GM12878 (cell line): ENCODE measurements around the gene PATL1. TPM values are rescaled to one million over a fixed set of nuclear protein-coding genes. Genes with fewer than 3 reads are reported as not detected.

Experiments
- ATAC-seq: fragments of 200-7000 bp; cut with Tn5 transposase; 3 replicates; pipeline ENCODE4 v1.9.1; 2020; ENCODE audit warnings: mild to moderate bottlenecking, moderate library complexity
- BruUV-seq: library from RNA; stranded (reverse); fragments of 400-500 nt; replicated peaks from 2 replicates; lab custom pipeline; 2021; lab: Mats Ljungman, UMichigan
- CTCF ChIA-PET: fragments of 300-600 bp; sonication (Branson Sonifier 250); formaldehyde crosslinking; extraction: SDS; loops from one replicate; lab custom pipeline; 2021; ENCODE audit warnings: inconsistent platforms; lab: Yijun Ruan, JAX
- POLR2A ChIA-PET: fragments of 350-600 bp; formaldehyde crosslinking; extraction: SDS; loops from one replicate; lab custom pipeline; 2021; ENCODE audit warnings: inconsistent platforms; lab: Charles Lee
- RAD21 ChIA-PET: fragments of 300-600 bp; sonication (Branson Sonifier 250); formaldehyde crosslinking; loops from one replicate; lab custom pipeline; 2023; ENCODE audit warnings: antibody characterized with exemption; ENCODE audit not compliant: unreplicated experiment; lab: Charles Lee
- SMC1A ChIA-PET: fragments of 300-600 bp; sonication (Branson Sonifier 250); formaldehyde crosslinking; loops from one replicate; lab custom pipeline; 2023; ENCODE audit not compliant: unreplicated experiment, uncharacterized antibody; lab: Charles Lee
- DNase-seq: peaks from one replicate; pipeline ENCODE4 v3.0.0-alpha.2; 2011; ENCODE audit warnings: low read depth, low spot score
- FAIRE-seq: peaks from 3 replicates; lab custom pipeline; 2011; peaks lifted over from hg19 to GRCh38; lab: Jason Lieb, UNC
- H2AFZ ChIP-seq: 2 replicates; pipeline ENCODE4 v1.6.0; 2011; ENCODE audit warnings: low read depth, low read length, control low read depth; ENCODE audit not compliant: control insufficient read depth
- H3K27ac ChIP-seq: 2 replicates; pipeline ENCODE4 v1.5.1; 2011; ENCODE audit warnings: control low read depth; ENCODE audit not compliant: control insufficient read depth, insufficient read depth
- H3K27me3 ChIP-seq, 2 experiments: replicated peaks in 1 of 2; 2 replicates each; pipeline versions ENCODE4 v1.6.0 to v1.6.1; 2011; ENCODE audit warnings: low read length in 1 of 2; ENCODE audit not compliant: control insufficient read depth in 2 of 2, insufficient read depth in 2 of 2
- H3K36me3 ChIP-seq, 2 experiments: 2 replicates each; pipeline ENCODE4 v1.5.1; 2011; ENCODE audit warnings: low read length in 1 of 2; ENCODE audit not compliant: control insufficient read depth in 2 of 2, insufficient read depth in 2 of 2
- H3K4me1 ChIP-seq: 2 replicates; pipeline ENCODE4 v1.6.1; 2011; ENCODE audit warnings: mild to moderate bottlenecking, low read length, moderate library complexity, mixed read lengths; ENCODE audit not compliant: control insufficient read depth, insufficient read depth
- H3K4me2 ChIP-seq: 2 replicates; pipeline ENCODE4 v1.6.0; 2011; ENCODE audit warnings: control low read depth; ENCODE audit not compliant: control insufficient read depth, insufficient read depth
- H3K4me3 ChIP-seq: fragments of 200-600 bp; sonication (generic); 2 replicates; pipeline ENCODE4 v1.5.1; 2016
- H3K79me2 ChIP-seq: 2 replicates; pipeline ENCODE4 v1.6.0; 2011; ENCODE audit warnings: low read length; ENCODE audit not compliant: control insufficient read depth, insufficient read depth
- H3K9ac ChIP-seq: 2 replicates; pipeline ENCODE4 v1.8.0; 2011; ENCODE audit warnings: low read length, control low read depth, mixed read lengths; ENCODE audit not compliant: control insufficient read depth, insufficient read depth
- H3K9me3 ChIP-seq: replicated peaks from 3 replicates; pipeline ENCODE4 v1.5.1; 2011; ENCODE audit warnings: mild to moderate bottlenecking, low read length; ENCODE audit not compliant: control insufficient read depth, insufficient read depth
- H4K20me1 ChIP-seq: 2 replicates; pipeline ENCODE4 v1.6.0; 2011; ENCODE audit not compliant: control insufficient read depth, insufficient read depth
- CHD4 ChIP-seq: fragments of 200-600 bp; sonication (generic); IDR thresholded peaks from 2 replicates; pipeline ENCODE4 v1.6.1; 2016; ENCODE audit warnings: mild to moderate bottlenecking
- GATAD2B ChIP-seq: fragments of 450-650 bp; conservative IDR thresholded peaks from 2 replicates; pipeline ENCODE4 v1.6.1; 2017; ENCODE audit warnings: low read depth, mild to moderate bottlenecking, moderate library complexity
- KLF5 ChIP-seq: fragments of 450-650 bp; IDR thresholded peaks from 2 replicates; pipeline ENCODE4 v1.6.1; 2014; ENCODE audit warnings: mild to moderate bottlenecking; ENCODE audit not compliant: partially characterized antibody
- MYC ChIP-seq: IDR thresholded peaks from 2 replicates; pipeline ENCODE4 v1.6.1; 2011; ENCODE audit warnings: mild to moderate bottlenecking, low read length, moderate library complexity, inconsistent platforms; ENCODE audit not compliant: insufficient read depth, insufficient replicate concordance, insufficient read length, severe bottlenecking
- NFIC ChIP-seq: IDR thresholded peaks from 2 replicates; pipeline ENCODE4 v1.6.1; 2012; ENCODE audit warnings: low read depth, mild to moderate bottlenecking, inconsistent platforms, low read length, moderate library complexity
- NR2F1 ChIP-seq: fragments of 450-650 bp; conservative IDR thresholded peaks from 2 replicates; pipeline ENCODE4 v1.6.1; 2017; ENCODE audit warnings: mild to moderate bottlenecking
- SREBF1 ChIP-seq: IDR thresholded peaks from 2 replicates; pipeline ENCODE4 v1.6.1; 2012; ENCODE audit warnings: mild to moderate bottlenecking, low read length
- SRF ChIP-seq, 2 experiments: IDR thresholded peaks; 2 replicates each; pipeline ENCODE4 v1.6.1; 2011; ENCODE audit warnings: low read depth in 2 of 2, low read length in 2 of 2, mild to moderate bottlenecking in 1 of 2, moderate library complexity in 1 of 2
- TBL1XR1 ChIP-seq: IDR thresholded peaks from 2 replicates; pipeline ENCODE4 v1.6.1; 2012; ENCODE audit warnings: low read depth, low read length, improper control_type of control experiment
- TCF7 ChIP-seq: IDR thresholded peaks from 2 replicates; pipeline ENCODE4 v1.6.1; 2014; ENCODE audit warnings: antibody characterized with exemption, borderline replicate concordance
- ZNF217 ChIP-seq: fragments of 450-650 bp; IDR thresholded peaks from 2 replicates; pipeline ENCODE4 v1.6.1; 2017; ENCODE audit warnings: antibody characterized with exemption, mild to moderate bottlenecking
- ZZZ3 ChIP-seq: IDR thresholded peaks from 2 replicates; pipeline ENCODE4 v1.6.1; 2011; ENCODE audit warnings: low read depth; ENCODE audit not compliant: control insufficient read depth, insufficient read length
- WGBS: methylation state at CpG from one replicate; pipeline ENCODE4 v1.1.6; 2016; ENCODE audit warnings: low lambda C conversion rate; ENCODE audit not compliant: insufficient replicate concordance, insufficient coverage; ENCODE audit errors: missing lambda C conversion rate; 5-methylcytosine and 5-hydroxymethylcytosine counted together
- in situ Hi-C: fragments of 300-500 bp; cut with MboI; formaldehyde crosslinking; loops from 9 replicates; pipeline ENCODE4 v1.14.3; 2018; ENCODE audit warnings: mixed read lengths
- intact Hi-C: fragments of 100-400 bp; cut with micrococcal nuclease; formaldehyde crosslinking; loops from one replicate; pipeline ENCODE4 v1.14.2; 2022; ENCODE audit not compliant: unreplicated experiment
- polyA plus RNA-seq, 11 experiments: library from polyadenylated mRNA; depleted of rRNA in 4 of 11; unstranded in 6 of 11; stranded (reverse) in 5 of 11; fragments of >200 nt; fragmentation: Nextera tagmentation in 4 of 11; fragmentation: Illumina TruSeq in 1 of 11; extraction: Ambion mirVana in 4 of 11; extraction: Trizol in 1 of 11; gene quantifications; 1 replicate in 1 of 11; 2 replicates in 10 of 11; pipeline versions ENCODE4 v1.2.1 to v1.2.3, GENCODE V29; 2011 to 2016; ENCODE audit warnings: inconsistent platforms in 2 of 11, missing spikeins in 2 of 11, low read depth in 1 of 11
- total RNA-seq, 4 experiments: library from RNA; depleted of rRNA in 3 of 4; stranded (reverse); fragments of >200 nt in 3 of 4; fragmentation: Illumina TruSeq in 1 of 4; extraction: Trizol in 1 of 4; gene quantifications; 2 replicates each; pipeline versions ENCODE4 v1.2.1 to v1.2.3, GENCODE V29; 2013 to 2021
- TF ChIP-seq, protein P1 (sequence below): fragments of 450-650 bp; IDR thresholded peaks from 2 replicates; pipeline ENCODE4 v1.6.1; 2016; ENCODE audit warnings: mild to moderate bottlenecking
- TF ChIP-seq, protein P2 (sequence below): fragments of 450-650 bp; IDR thresholded peaks from 2 replicates; pipeline ENCODE4 v1.6.1; 2016; ENCODE audit warnings: mild to moderate bottlenecking, moderate library complexity, borderline replicate concordance
- TF ChIP-seq, protein P3 (sequence below): IDR thresholded peaks from 2 replicates; pipeline ENCODE4 v1.6.1; 2012; ENCODE audit warnings: mild to moderate bottlenecking, low read depth, low read length

Gene PATL1
- total and polyA plus RNA-seq, 10 of the 15 experiments (the other 5 are each of a cell fraction or from before 2014, with no cell fraction given): 5.3 to 62.0 (median 14.9) TPM

DNA sequence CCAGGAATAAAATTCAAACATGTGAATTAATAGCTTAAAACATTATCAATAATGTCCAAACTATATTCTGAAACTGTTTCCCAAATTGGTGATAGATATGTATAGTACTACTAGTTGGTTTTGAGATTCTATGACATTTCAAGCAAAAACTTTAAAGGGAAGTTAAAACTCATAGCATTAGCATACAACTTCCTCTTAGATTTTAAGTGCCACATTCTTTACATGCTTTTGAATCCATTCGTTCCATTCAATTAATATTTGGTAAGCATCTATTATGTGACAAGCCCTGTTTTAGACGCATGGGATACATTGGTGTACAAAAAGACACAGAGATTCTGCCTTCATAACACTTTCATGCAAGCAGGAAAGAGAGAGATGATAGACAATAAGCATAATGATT lies 8.9 kb downstream of the PATL1 start:
- Histone ChIP-seq H2AFZ (no peak overlapping the region), H3K27me3 (no peaks in the 10 kb centered on the region), H4K20me1 (no peaks in the 10 kb centered on the region), H3K79me2 (peaks cover 35% of the 10 kb centered on the region), H3K9ac (no peak overlapping the region), H3K36me3 (peaks cover 6 to 35% of the 10 kb centered on the region in 2 experiments), H3K27ac (no peak overlapping the region), H3K9me3 (no peaks in the 10 kb centered on the region), H3K4me3 (no peak overlapping the region), H3K4me2 (no peak overlapping the region), H3K4me1 (no peaks in the 10 kb centered on the region)
- DNase-seq (no peak), ATAC-seq (no peak), FAIRE-seq (no peak)
- ChIA-PET POLR2A (no interaction called here), SMC1A (interaction anchor here (0.5 to 1.0 kb wide), 3 partner anchors 14 to 97 kb away, joined by 3 read pairs; no protein-coding TSS in a partner anchor), RAD21 (no interaction called here), CTCF (no interaction called here)
- no TSS peak for BruUV-seq
- in situ Hi-C loops (loop anchor here (25.0 kb wide), 1 partner anchor 1073 kb away; the partner anchor contains the start of genes LPXN and ZFP91), intact Hi-C loops (loop anchor here (10.0 kb wide), 1 partner anchor 445 kb away; the partner anchor contains the start of gene MPEG1)
- 31% methylated on average over 2 of the region's 2 CpGs for WGBS
- TF ChIP-seq SREBF1: no peak
- TF ChIP-seq MYC: no peak
- TF ChIP-seq NR2F1: no peak
- no peak for TF ChIP-seq GATAD2B
- no peak for TF ChIP-seq TCF7
- TF ChIP-seq, protein P1, sequence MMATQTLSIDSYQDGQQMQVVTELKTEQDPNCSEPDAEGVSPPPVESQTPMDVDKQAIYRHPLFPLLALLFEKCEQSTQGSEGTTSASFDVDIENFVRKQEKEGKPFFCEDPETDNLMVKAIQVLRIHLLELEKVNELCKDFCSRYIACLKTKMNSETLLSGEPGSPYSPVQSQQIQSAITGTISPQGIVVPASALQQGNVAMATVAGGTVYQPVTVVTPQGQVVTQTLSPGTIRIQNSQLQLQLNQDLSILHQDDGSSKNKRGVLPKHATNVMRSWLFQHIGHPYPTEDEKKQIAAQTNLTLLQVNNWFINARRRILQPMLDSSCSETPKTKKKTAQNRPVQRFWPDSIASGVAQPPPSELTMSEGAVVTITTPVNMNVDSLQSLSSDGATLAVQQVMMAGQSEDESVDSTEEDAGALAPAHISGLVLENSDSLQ: no peak
- TF ChIP-seq NFIC: no peak
- no peak for TF ChIP-seq KLF5
- no peak for TF ChIP-seq CHD4
- TF ChIP-seq TBL1XR1: no peak
- no peak for TF ChIP-seq SRF (IDR thresholded peaks at IDR 0.05; ENCODE audit: low read depth in 2 of 2, low read length in 2 of 2)
- TF ChIP-seq, protein P2, sequence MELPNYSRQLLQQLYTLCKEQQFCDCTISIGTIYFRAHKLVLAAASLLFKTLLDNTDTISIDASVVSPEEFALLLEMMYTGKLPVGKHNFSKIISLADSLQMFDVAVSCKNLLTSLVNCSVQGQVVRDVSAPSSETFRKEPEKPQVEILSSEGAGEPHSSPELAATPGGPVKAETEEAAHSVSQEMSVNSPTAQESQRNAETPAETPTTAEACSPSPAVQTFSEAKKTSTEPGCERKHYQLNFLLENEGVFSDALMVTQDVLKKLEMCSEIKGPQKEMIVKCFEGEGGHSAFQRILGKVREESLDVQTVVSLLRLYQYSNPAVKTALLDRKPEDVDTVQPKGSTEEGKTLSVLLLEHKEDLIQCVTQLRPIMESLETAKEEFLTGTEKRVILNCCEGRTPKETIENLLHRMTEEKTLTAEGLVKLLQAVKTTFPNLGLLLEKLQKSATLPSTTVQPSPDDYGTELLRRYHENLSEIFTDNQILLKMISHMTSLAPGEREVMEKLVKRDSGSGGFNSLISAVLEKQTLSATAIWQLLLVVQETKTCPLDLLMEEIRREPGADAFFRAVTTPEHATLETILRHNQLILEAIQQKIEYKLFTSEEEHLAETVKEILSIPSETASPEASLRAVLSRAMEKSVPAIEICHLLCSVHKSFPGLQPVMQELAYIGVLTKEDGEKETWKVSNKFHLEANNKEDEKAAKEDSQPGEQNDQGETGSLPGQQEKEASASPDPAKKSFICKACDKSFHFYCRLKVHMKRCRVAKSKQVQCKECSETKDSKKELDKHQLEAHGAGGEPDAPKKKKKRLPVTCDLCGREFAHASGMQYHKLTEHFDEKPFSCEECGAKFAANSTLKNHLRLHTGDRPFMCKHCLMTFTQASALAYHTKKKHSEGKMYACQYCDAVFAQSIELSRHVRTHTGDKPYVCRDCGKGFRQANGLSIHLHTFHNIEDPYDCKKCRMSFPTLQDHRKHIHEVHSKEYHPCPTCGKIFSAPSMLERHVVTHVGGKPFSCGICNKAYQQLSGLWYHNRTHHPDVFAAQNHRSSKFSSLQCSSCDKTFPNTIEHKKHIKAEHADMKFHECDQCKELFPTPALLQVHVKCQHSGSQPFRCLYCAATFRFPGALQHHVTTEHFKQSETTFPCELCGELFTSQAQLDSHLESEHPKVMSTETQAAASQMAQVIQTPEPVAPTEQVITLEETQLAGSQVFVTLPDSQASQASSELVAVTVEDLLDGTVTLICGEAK: no peak
- no peak for TF ChIP-seq ZNF217
- TF ChIP-seq ZZZ3: no peak
- TF ChIP-seq, protein P3, sequence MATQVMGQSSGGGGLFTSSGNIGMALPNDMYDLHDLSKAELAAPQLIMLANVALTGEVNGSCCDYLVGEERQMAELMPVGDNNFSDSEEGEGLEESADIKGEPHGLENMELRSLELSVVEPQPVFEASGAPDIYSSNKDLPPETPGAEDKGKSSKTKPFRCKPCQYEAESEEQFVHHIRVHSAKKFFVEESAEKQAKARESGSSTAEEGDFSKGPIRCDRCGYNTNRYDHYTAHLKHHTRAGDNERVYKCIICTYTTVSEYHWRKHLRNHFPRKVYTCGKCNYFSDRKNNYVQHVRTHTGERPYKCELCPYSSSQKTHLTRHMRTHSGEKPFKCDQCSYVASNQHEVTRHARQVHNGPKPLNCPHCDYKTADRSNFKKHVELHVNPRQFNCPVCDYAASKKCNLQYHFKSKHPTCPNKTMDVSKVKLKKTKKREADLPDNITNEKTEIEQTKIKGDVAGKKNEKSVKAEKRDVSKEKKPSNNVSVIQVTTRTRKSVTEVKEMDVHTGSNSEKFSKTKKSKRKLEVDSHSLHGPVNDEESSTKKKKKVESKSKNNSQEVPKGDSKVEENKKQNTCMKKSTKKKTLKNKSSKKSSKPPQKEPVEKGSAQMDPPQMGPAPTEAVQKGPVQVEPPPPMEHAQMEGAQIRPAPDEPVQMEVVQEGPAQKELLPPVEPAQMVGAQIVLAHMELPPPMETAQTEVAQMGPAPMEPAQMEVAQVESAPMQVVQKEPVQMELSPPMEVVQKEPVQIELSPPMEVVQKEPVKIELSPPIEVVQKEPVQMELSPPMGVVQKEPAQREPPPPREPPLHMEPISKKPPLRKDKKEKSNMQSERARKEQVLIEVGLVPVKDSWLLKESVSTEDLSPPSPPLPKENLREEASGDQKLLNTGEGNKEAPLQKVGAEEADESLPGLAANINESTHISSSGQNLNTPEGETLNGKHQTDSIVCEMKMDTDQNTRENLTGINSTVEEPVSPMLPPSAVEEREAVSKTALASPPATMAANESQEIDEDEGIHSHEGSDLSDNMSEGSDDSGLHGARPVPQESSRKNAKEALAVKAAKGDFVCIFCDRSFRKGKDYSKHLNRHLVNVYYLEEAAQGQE: no peak
